ENCODE data around the gene CTTNBP2NL. TPM values are rescaled to one million over a fixed set of nuclear protein-coding genes. Genes with fewer than 3 reads are reported as not detected.
"Not testable (repeated sequence)": the region's sequence is repeated elsewhere in the genome, so short reads cannot be mapped to it uniquely, and the experiment has no call there.

The CTTNBP2NL gene
- total RNA-seq, 1 donor from 2014 or later, result 24.8 TPM

DNA sequence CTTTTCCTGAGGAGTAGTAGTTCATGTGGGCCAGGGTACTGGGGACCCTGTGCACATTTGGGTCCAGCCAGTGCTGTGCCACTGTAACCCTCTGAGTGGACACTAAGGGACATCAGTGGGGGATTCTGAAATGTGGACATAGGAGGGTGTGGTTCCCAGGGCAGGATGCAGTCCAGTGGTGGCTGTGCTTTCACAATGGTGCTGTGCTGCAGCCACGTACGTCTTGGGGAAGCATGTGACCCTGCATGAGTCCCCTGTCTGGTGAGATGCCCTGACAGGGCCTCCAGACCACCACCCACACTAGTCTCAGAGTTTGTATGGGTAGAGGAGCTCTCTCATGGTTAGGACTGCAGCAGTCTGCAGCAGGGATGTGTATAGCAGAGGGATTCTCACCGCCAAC, 75.0 kb downstream of the CTTNBP2NL start:
- Histone ChIP-seq H3K4me3 (no peak overlapping the region), H3K9me3 (no peaks in the 10 kb centered on the region), H3K27me3 (no peaks in the 10 kb centered on the region), H3K36me3 (no peaks in the 10 kb centered on the region), H3K27ac (no peak overlapping the region), H3K4me1 (peaks cover 10% of the 10 kb centered on the region)
- DNase-seq (ENCODE audit: extremely low spot score in 2 of 2), result no peak
- intact Hi-C loops (cut with DNase I), result no loop called here
- TF ChIP-seq POLR2A (IDR thresholded peaks at IDR 0.05), result no peak
- no peak for TF ChIP-seq POLR2AphosphoS5 (IDR thresholded peaks at IDR 0.05; ENCODE audit: insufficient read depth in 1 of 2, low read depth in 1 of 2)
- TF ChIP-seq, protein P1, sequence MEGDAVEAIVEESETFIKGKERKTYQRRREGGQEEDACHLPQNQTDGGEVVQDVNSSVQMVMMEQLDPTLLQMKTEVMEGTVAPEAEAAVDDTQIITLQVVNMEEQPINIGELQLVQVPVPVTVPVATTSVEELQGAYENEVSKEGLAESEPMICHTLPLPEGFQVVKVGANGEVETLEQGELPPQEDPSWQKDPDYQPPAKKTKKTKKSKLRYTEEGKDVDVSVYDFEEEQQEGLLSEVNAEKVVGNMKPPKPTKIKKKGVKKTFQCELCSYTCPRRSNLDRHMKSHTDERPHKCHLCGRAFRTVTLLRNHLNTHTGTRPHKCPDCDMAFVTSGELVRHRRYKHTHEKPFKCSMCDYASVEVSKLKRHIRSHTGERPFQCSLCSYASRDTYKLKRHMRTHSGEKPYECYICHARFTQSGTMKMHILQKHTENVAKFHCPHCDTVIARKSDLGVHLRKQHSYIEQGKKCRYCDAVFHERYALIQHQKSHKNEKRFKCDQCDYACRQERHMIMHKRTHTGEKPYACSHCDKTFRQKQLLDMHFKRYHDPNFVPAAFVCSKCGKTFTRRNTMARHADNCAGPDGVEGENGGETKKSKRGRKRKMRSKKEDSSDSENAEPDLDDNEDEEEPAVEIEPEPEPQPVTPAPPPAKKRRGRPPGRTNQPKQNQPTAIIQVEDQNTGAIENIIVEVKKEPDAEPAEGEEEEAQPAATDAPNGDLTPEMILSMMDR (IDR thresholded peaks at IDR 0.05), result no peak

DNA sequence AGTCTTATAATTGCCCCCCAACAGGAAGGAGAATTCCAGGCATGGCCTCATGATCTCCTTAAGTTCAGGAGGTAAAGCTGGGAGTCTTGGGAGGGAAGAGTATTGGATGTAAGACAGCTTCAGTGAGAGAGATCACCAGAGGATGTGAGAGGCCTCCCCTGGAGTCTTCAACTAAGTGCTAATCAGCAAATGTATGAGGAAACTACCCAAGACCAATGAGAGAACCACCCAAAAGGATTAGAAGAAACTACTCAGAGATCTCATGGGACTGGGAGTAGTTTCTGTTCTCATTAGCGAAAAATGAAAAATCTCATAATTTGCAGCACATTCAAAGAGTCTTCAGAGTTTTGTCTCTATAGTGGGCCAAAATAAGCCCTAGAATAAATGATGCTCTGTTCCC, 76.1 kb downstream of the CTTNBP2NL start:
- no peaks in the 10 kb centered on the region for H3K27me3 ChIP-seq
- no peaks in the 10 kb centered on the region for H3K9me3 ChIP-seq
- H3K4me1 ChIP-seq, result no peaks in the 10 kb centered on the region
- no peaks in the 10 kb centered on the region for H3K36me3 ChIP-seq
- intact Hi-C loops (cut with DNase I), result no loop called here
- H3K4me3 ChIP-seq, result no peak overlapping the region
- no peak for DNase-seq (ENCODE audit: extremely low spot score in 2 of 2)
- TF ChIP-seq, protein P1 (IDR thresholded peaks at IDR 0.05), result no peak
- TF ChIP-seq POLR2AphosphoS5 (IDR thresholded peaks at IDR 0.05; ENCODE audit: insufficient read depth in 1 of 2, low read depth in 1 of 2) (no peak), POLR2A (IDR thresholded peaks at IDR 0.05) (no peak)
- no peak overlapping the region for H3K27ac ChIP-seq

DNA sequence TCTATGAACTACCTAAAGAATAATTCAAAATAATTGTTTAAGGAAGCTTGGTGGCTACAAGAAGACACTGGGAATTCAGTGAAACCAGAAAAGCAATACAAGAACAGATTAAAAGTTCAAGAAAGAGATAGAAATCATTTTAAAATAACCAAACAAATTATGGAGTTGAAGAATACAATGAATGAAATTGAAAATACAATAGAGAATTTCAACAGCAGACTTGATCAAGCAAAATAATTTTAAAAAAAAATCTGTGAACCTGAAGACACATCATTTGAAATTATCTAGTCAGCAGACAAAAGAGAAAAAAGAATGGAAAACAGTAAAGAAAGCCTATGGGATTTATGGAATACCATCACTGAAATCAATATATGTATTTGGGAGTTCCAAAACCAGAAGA, 81.5 kb downstream of the CTTNBP2NL start:
- no peak for DNase-seq (ENCODE audit: extremely low spot score in 2 of 2)
- no peaks in the 10 kb centered on the region for H3K27me3 ChIP-seq
- TF ChIP-seq POLR2A (IDR thresholded peaks at IDR 0.05) (no peak), POLR2AphosphoS5 (IDR thresholded peaks at IDR 0.05; ENCODE audit: insufficient read depth in 1 of 2, low read depth in 1 of 2) (no peak)
- TF ChIP-seq, protein P1 (IDR thresholded peaks at IDR 0.05), result no peak
- H3K4me1 ChIP-seq, result no peaks in the 10 kb centered on the region
- no peak overlapping the region for H3K27ac ChIP-seq
- peaks cover 9% of the 10 kb centered on the region for H3K9me3 ChIP-seq
- intact Hi-C loops (cut with DNase I), result no loop called here
- H3K4me3 ChIP-seq, result no peak overlapping the region
- H3K36me3 ChIP-seq, result no peaks in the 10 kb centered on the region

DNA sequence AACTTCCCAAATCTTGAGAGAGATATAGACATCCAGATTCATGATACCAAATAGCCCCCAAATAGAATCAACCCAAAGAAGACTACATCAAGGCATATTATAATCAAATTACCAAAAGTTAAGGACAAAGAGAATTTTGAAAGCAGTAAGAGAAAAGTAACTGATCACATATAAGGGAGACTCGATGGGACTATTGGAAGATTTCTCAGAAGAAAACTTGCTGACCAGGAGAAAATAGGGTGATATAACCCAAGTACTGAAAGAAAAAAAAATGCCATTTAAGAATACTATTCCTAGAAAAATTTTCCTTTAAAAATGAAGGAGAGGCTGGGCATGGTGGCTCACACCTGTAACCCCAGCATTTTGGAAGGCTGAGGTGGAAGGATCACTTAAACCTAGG, 82.3 kb downstream of the CTTNBP2NL start:
- Histone ChIP-seq H3K9me3 (peaks cover 9% of the 10 kb centered on the region), H3K27me3 (no peaks in the 10 kb centered on the region), H3K36me3 (no peaks in the 10 kb centered on the region), H3K4me3 (no peak overlapping the region), H3K4me1 (no peaks in the 10 kb centered on the region), H3K27ac (no peak overlapping the region)
- TF ChIP-seq POLR2AphosphoS5 (IDR thresholded peaks at IDR 0.05; ENCODE audit: insufficient read depth in 1 of 2, low read depth in 1 of 2), result no peak
- TF ChIP-seq, protein P1 (IDR thresholded peaks at IDR 0.05), result no peak
- intact Hi-C loops (cut with DNase I), result no loop called here
- no peak for DNase-seq (ENCODE audit: extremely low spot score in 2 of 2)

DNA sequence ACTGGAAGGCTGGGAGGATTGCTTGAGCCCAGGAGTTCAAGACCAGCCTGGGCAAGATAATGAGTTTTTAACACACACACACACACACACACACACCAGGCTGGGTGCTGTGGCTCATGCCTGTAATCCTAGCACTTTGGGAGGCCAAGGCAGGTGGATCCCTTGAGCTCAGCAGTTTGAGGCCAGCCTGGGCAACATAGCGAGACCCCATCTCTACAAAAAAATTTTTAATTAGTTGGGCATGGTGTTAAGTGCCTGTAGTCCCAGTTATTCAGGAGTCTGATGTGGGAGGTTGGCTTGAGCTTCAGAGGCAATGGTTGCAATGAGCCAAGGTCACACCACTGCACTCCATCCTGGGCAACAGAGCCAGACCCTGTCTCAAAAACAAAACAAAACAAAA, 90.0 kb downstream of the CTTNBP2NL start:
- intact Hi-C loops (cut with DNase I); H3K4me3 ChIP-seq; H3K27me3 ChIP-seq; DNase-seq (ENCODE audit: extremely low spot score in 2 of 2); H3K9me3 ChIP-seq; H3K4me1 ChIP-seq; H3K27ac ChIP-seq; H3K36me3 ChIP-seq: not testable (repeated sequence)

DNA sequence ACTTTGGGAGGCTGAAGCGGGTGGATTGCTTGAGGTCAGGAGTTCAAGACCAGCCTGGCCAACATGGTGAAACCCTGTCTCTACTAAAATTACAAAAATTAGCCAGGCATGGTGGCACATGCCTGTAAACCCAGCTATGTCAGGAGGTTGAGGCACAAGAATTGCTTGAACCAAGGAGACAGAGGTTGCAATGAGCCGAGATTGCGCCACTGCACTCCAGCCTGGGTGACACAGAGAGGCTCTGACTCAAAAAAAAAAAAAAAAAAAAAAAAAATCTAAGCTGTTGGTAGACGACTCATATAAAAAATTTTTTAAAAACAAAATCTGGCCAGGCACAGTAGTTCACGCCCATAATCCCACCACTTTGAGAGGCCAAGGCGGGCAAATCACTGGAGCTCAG, 91.7 kb downstream of the CTTNBP2NL start:
- intact Hi-C loops (cut with DNase I); H3K9me3 ChIP-seq; H3K27ac ChIP-seq; H3K36me3 ChIP-seq; H3K27me3 ChIP-seq; H3K4me3 ChIP-seq; H3K4me1 ChIP-seq; DNase-seq (ENCODE audit: extremely low spot score in 2 of 2): not testable (repeated sequence)

Data from vagina (tissue), 2 donors.